C4-2B (cell line): ENCODE measurements around the gene PTPRN2.

Experiments
- H3K27ac ChIP-seq: fragments of 450-650 bp; 2 replicates; pipeline ENCODE4 v1.5.1; 2017
- ZFX ChIP-seq: fragments of 450-650 bp; IDR thresholded peaks from 2 replicates; pipeline ENCODE4 v1.6.1; 2017
- TF ChIP-seq, protein P1 (sequence below): fragments of 450-650 bp; conservative IDR thresholded peaks from 2 replicates; pipeline ENCODE4 v1.5.1; 2017; ENCODE audit warnings: mild to moderate bottlenecking

Gene PTPRN2

DNA sequence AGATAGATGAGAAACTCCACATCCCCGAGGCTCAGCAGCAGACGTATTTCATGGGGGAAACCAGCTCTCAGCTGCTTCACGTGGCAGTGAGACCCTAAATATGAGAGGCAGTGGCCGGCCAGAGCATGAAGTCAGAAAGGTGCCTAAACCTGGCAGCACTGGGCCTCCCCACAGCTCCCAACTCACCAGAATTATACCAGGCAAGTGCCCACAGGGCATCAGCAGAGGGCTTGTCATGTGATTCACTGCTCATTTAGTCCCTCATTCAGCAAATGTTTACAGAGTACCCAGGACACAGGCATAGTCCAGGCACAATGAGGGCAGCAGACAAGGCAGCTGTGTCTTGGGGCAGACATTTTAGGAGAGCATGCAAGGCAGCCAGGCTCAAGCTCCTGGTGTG is 212.6 kb downstream of the PTPRN2 start:
- H3K27ac ChIP-seq = no peak overlapping the region

DNA sequence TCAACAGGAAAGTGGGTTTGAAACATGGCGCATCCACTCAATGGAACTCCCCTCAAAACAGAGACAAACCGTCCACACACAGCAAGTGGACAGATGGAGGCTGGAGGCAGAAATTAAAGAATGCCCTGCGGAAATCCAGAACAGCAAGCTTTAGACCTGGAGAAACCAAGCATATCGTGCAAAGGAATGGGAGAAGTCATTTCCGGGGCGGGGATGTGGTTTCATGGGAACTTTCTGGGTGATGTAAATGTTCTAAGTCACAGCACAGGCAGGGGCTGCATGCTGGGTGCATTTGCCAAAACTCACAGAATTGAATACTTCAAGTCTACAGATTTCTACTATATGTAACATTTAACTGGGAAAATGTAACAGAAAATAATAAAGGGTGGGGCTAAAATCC is 213.0 kb downstream of the PTPRN2 start:
- TF ChIP-seq, protein P1, sequence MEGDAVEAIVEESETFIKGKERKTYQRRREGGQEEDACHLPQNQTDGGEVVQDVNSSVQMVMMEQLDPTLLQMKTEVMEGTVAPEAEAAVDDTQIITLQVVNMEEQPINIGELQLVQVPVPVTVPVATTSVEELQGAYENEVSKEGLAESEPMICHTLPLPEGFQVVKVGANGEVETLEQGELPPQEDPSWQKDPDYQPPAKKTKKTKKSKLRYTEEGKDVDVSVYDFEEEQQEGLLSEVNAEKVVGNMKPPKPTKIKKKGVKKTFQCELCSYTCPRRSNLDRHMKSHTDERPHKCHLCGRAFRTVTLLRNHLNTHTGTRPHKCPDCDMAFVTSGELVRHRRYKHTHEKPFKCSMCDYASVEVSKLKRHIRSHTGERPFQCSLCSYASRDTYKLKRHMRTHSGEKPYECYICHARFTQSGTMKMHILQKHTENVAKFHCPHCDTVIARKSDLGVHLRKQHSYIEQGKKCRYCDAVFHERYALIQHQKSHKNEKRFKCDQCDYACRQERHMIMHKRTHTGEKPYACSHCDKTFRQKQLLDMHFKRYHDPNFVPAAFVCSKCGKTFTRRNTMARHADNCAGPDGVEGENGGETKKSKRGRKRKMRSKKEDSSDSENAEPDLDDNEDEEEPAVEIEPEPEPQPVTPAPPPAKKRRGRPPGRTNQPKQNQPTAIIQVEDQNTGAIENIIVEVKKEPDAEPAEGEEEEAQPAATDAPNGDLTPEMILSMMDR = no peak
- TF ChIP-seq ZFX = no peak
- H3K27ac ChIP-seq = no peak overlapping the region

More for the DNA sequence above, 212.6 kb downstream of the PTPRN2 start:
- TF ChIP-seq, protein P1 = no peak
- TF ChIP-seq ZFX = no peak

DNA sequence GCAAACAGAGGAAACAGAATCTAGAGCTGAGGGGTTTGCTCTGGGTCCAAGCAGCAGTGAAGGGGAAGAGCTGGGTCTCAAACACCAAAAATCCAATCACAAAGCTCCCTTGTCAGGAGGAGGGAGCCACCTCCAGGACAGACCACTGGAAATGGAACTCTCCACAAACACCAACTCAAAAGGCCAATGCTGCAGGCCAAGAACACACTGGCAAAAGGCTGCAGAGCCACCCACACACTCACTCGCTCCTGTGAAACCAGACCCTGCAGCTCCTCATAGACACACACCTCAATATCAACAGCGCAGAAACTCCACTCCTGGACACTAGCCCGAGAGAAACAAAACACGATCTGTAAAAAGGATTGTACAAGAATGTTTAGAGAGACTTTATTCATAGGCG is 213.5 kb downstream of the PTPRN2 start:
- TF ChIP-seq, protein P1 = no peak
- no peak for TF ChIP-seq ZFX
- no peak overlapping the region for H3K27ac ChIP-seq

DNA sequence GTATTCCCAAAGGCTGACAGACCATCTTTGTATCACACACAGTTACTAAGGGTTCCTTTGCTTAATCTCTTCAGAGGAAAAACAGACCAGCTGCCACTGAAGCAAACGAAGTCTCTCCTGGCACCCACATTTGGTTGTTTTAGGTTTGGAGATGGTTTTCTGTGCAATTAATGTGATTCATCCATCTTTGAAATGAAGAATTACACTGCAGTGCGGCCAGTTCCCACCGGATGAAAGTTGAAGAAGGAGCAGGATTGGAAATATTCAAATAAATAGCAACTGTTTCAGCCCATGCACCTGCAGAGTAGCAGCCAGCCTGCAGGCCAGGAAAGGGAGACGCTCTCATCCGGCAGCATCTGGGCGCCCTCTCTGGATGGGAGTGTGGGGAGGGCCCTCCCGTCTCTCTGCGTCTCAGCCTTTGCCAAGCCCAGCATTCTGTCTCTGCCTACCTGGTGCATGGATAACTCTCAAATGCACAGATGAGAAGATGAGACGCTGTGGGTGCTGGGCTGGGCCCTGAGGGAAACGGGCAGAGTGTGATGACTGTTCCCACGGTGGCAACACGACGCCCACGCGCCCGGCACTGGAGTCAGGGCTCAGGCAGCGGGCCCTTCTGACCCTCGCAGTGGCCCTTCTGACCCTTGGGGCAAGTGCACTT is 214.0 kb downstream of the PTPRN2 start:
- no peak for TF ChIP-seq ZFX
- TF ChIP-seq, protein P1 = no peak
- no peak overlapping the region for H3K27ac ChIP-seq

DNA sequence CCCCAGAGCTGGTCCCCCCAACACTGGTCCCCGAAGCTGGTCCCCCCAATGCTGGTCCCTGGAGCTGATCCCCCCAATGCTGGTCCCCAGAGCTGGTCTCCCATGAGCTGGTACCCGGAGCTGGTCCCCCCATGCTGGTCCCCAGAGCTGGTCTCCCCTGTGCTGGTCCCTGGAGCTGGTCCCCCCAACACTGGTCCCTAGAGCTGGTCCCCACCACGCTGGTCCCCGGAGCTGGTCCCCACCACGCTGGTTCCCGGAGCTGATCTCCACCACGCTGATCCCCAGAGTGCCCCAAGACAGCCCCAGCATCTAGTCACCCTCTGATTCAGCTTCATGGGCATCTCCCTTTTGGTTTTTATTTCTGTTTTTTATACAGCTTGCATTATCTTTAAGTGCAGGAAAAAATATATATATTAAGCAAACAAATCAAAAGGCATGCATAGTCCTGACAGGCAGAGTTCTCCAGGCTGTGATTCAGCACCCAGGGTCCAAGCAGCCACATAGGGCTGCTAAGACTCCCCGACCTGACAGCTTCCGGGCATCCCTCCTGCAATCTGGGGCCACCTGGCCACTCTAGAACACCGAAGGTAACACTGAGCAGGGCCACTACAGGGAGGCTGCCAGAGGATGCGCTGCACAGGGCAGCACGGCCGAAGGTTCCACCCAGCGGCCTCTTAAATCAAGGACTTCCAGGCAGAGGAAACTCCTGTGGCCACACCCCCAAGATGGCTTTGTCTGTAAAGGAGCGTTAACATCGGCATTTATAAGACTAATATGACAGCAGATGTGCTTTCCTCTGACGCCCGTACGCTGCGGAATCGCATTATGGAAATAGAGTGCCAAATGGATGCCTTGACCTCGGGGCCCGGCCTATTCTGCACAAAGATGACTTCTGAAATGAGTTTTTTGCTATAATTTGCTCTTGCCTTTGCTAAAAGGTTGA is 215.0 kb downstream of the PTPRN2 start:
- H3K27ac ChIP-seq = no peak overlapping the region
- no peak for TF ChIP-seq ZFX
- TF ChIP-seq, protein P1 = no peak

DNA sequence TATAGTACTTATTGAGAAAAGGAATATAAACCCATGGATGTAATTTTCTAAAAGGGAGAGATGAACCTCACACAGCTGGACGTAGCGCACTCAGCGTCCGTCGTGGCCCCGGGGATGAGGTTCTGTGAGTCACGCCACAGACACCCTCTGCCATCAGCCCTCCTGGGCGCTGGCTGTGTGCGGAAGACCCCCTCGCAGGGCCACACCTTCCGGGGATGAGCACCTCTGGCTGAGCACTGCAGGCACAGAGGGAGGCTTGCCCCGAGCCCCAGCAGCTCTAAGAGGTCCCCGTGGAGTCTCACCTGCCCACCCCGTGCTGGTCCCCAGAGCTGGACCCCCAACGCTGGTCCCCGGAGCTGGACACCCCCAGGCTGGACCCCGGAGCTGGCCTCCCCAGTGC is 215.8 kb downstream of the PTPRN2 start:
- no peak for TF ChIP-seq ZFX
- TF ChIP-seq, protein P1 = no peak
- no peak overlapping the region for H3K27ac ChIP-seq

DNA sequence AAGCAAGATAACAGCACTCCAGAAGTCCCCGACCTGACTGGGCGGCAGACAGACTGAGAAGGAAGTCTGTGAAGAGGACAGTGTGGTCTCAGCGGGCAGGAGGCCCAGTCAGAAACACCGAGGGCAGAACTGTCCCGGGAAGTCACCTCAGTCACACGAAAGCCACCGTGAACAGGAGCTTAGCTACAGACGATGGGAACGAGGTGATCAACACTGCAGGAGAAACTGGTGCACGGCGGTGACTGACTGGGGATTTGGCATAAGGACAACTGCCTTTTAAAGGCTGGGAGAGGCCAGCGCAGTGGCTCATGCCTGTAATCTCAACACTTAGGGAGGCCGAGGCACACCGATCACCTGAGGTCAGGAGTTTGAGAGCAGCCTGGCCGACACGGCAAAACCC is 217.8 kb downstream of the PTPRN2 start:
- TF ChIP-seq, protein P1 = no peak
- no peak for TF ChIP-seq ZFX
- H3K27ac ChIP-seq = no peak overlapping the region
